ELF-1 (cell line): ENCODE data around the gene ELL2.
"Not testable (repeated sequence)": the region's sequence is repeated elsewhere in the genome, so short reads cannot be mapped to it uniquely, and the experiment has no call there.

Experiments used
- DNase-seq: peaks from one replicate; pipeline ENCODE4 v3.0.0-alpha.2; 2016; ENCODE audit warnings: low read depth, low spot score

Gene ELL2

GRCh38 chr5:95883185-95884016 lies 78.2 kb downstream of the ELL2 start:
- DNase-seq, result no peak

GRCh38 chr5:95881833-95882232 lies 79.8 kb downstream of the ELL2 start:
- DNase-seq, result no peak

- DNase-seq, result no peak
Observed at GRCh38 chr5:95880081-95880926, 81.3 kb downstream of the ELL2 start.

- no peak for DNase-seq
Observed at GRCh38 chr5:95879661-95880060, 82.0 kb downstream of the ELL2 start.

- peak; percentile 63 for DNase-seq
Observed at GRCh38 chr5:95878417-95879323, 83.0 kb downstream of the ELL2 start.

GRCh38 chr5:95876782-95877181 lies 84.9 kb downstream of the ELL2 start:
- peak; percentile 61 for DNase-seq

GRCh38 chr5:95874246-95874645 lies 87.4 kb downstream of the ELL2 start:
- no peak for DNase-seq

GRCh38 chr5:95873351-95873750 lies 88.3 kb downstream of the ELL2 start:
- DNase-seq, result no peak

GRCh38 chr5:95872346-95873268 lies 89.0 kb downstream of the ELL2 start:
- no peak for DNase-seq

GRCh38 chr5:95871146-95871806 lies 90.4 kb downstream of the ELL2 start:
- no peak for DNase-seq

GRCh38 chr5:95870105-95870672 lies 91.5 kb downstream of the ELL2 start:
- no peak for DNase-seq

GRCh38 chr5:95869173-95869855 lies 92.3 kb downstream of the ELL2 start:
- not testable (repeated sequence) for DNase-seq

GRCh38 chr5:95868136-95868535 lies 93.5 kb downstream of the ELL2 start:
- DNase-seq, result no peak

GRCh38 chr5:95866435-95867040 lies 95.1 kb downstream of the ELL2 start:
- no peak for DNase-seq

- DNase-seq, result no peak
Observed at GRCh38 chr5:95864944-95865504, 96.6 kb downstream of the ELL2 start.

GRCh38 chr5:95864456-95864855 lies 97.2 kb downstream of the ELL2 start:
- no peak for DNase-seq

- DNase-seq, result no peak
Observed at GRCh38 chr5:95863383-95863757, 98.3 kb downstream of the ELL2 start.

- no peak for DNase-seq
Observed at GRCh38 chr5:95862671-95863382, 98.8 kb downstream of the ELL2 start.
